MM.1S (cell line): ENCODE results near the gene KCND3.

ENCODE experiments used
- DNase-seq: peaks from one replicate; pipeline ENCODE4 v3.0.0-alpha.2; 2015
- H2AFZ ChIP-seq: fragments of 300-600 bp; sonication (generic); 2 replicates; pipeline ENCODE4 v1.6.0; 2016; ENCODE audit warnings: antibody characterized with exemption, low read length
- H3F3A ChIP-seq: fragments of 300-600 bp; sonication (generic); 2 replicates; pipeline ENCODE4 v1.6.1; 2016; ENCODE audit warnings: mild to moderate bottlenecking, antibody characterized with exemption, low read length, moderate library complexity, mixed read lengths; ENCODE audit not compliant: insufficient read depth
- H3K27ac ChIP-seq: fragments of 300-600 bp; sonication (generic); 2 replicates; pipeline ENCODE4 v1.5.1; 2016; ENCODE audit warnings: mild to moderate bottlenecking, low read length
- H3K27me3 ChIP-seq: fragments of 300-600 bp; sonication (generic); replicated peaks from 2 replicates; pipeline ENCODE4 v1.6.0; 2016; ENCODE audit warnings: low read length; ENCODE audit not compliant: insufficient read depth
- H3K36me3 ChIP-seq: fragments of 300-600 bp; sonication (generic); replicated peaks from 2 replicates; pipeline ENCODE4 v1.6.1; 2016; ENCODE audit warnings: mild to moderate bottlenecking, low read length, mixed read lengths; ENCODE audit not compliant: insufficient read depth
- H3K4me1 ChIP-seq: fragments of 300-600 bp; sonication (generic); 2 replicates; pipeline ENCODE4 v1.6.1; 2016; ENCODE audit warnings: low read length, mixed read lengths
- H3K4me2 ChIP-seq: fragments of 300-600 bp; sonication (generic); 2 replicates; pipeline ENCODE4 v1.6.0; 2016; ENCODE audit warnings: low read depth, low read length
- H3K4me3 ChIP-seq: fragments of 300-600 bp; sonication (generic); 2 replicates; pipeline ENCODE4 v1.5.1; 2016; ENCODE audit warnings: low read length, mixed read lengths
- H3K79me2 ChIP-seq: fragments of 300-600 bp; sonication (generic); 2 replicates; pipeline ENCODE4 v1.6.1; 2016; ENCODE audit warnings: mixed run types, low read length, mixed read lengths
- H3K9ac ChIP-seq: fragments of 300-600 bp; sonication (generic); 2 replicates; pipeline ENCODE4 v1.6.1; 2016; ENCODE audit warnings: low read length, mixed read lengths
- H3K9me2 ChIP-seq: fragments of 300-600 bp; sonication (generic); replicated peaks from 2 replicates; pipeline ENCODE4 v1.6.1; 2016; ENCODE audit warnings: mild to moderate bottlenecking, low read length, mixed read lengths; ENCODE audit not compliant: insufficient read depth
- H3K9me3 ChIP-seq: fragments of 300-600 bp; sonication (generic); replicated peaks from 2 replicates; pipeline ENCODE4 v1.6.1; 2016; ENCODE audit warnings: mild to moderate bottlenecking, low read length, mixed read lengths; ENCODE audit not compliant: insufficient read depth
- H4K20me1 ChIP-seq: fragments of 300-600 bp; sonication (generic); 2 replicates; pipeline ENCODE4 v1.6.1; 2016; ENCODE audit warnings: mild to moderate bottlenecking, low read length, moderate library complexity, mixed read lengths; ENCODE audit not compliant: insufficient read depth
- CTCF ChIP-seq: fragments of 300-600 bp; sonication (generic); IDR thresholded peaks from 2 replicates; pipeline ENCODE4 v1.5.1; 2016; ENCODE audit warnings: antibody characterized with exemption, low read length, mixed read lengths
- EZH2 ChIP-seq: fragments of 300-600 bp; sonication (generic); optimal IDR thresholded peaks from 2 replicates; pipeline ENCODE3; 2017; ENCODE audit warnings: low read depth, mild to moderate bottlenecking, antibody characterized with exemption, low read length, mixed read lengths
- EZH2phosphoT487 ChIP-seq: fragments of 300-600 bp; sonication (generic); IDR thresholded peaks from 2 replicates; pipeline ENCODE4 v1.6.1; 2018; ENCODE audit warnings: antibody characterized with exemption, low read length

KCND3 gene

DNA sequence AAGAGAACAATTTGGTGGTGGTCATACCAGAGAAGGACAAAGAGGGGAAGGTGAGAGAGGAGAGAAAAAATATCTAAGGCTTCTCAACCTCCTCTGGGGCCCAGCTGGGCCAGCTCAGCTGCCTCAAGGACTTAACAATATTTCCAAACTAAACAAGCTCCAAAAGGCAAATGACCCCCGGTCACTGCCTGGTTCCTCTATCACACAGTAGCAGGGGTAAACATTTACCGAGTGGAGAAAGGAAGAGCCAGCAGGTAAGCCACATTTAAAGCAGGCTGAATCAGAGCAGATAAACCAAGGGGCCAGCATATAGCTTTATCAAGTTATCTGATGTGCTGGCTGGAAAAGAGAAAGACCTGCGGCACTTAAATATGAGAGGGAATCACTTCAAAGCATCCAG lies 102.1 kb downstream of the KCND3 start:
- H3K27me3 ChIP-seq: no peaks in the 10 kb centered on the region

DNA sequence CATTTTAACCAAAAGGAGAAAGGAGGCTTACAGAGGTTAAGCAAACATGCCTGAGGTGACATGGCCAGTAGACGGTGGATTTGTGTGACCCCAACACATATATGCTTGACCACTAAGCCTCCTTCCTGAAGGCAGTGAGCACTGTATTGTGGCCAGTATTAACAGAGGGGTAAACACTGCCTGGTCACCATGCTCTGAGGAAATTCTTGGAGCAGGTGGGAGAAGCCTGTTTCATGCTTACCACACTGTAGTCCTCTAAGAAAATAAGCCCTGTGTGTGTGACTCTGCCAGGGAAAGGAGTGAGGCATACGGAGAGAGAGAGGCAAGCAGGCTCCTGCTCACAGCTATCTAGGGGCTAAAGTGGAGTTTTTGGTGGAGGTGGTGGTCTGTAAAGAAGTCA lies 102.7 kb downstream of the KCND3 start:
- H3K27ac ChIP-seq: no peak overlapping the region
- H3K4me1 ChIP-seq: no peaks in the 10 kb centered on the region
- H3K4me3 ChIP-seq: no peak overlapping the region
- H3F3A ChIP-seq: no peaks in the 10 kb centered on the region
- H3K79me2 ChIP-seq: no peaks in the 10 kb centered on the region
- no peaks in the 10 kb centered on the region for H3K27me3 ChIP-seq
- no peak overlapping the region for H3K4me2 ChIP-seq
- H3K9ac ChIP-seq: no peak overlapping the region
- no peak overlapping the region for H2AFZ ChIP-seq
- H4K20me1 ChIP-seq: no peaks in the 10 kb centered on the region
- no peak for DNase-seq
- no peaks in the 10 kb centered on the region for H3K9me3 ChIP-seq
- no peaks in the 10 kb centered on the region for H3K36me3 ChIP-seq
- no peaks in the 10 kb centered on the region for H3K9me2 ChIP-seq
- no peak for TF ChIP-seq EZH2phosphoT487
- TF ChIP-seq CTCF: no peak
- no peak for TF ChIP-seq EZH2

More for the DNA sequence above, 102.1 kb downstream of the KCND3 start:
- Histone ChIP-seq H3K9ac (no peak overlapping the region), H3K27ac (no peak overlapping the region), H3K79me2 (no peaks in the 10 kb centered on the region), H3K9me2 (no peaks in the 10 kb centered on the region), H3K4me2 (no peak overlapping the region), H3K4me1 (no peaks in the 10 kb centered on the region), H3K9me3 (no peaks in the 10 kb centered on the region), H2AFZ (no peak overlapping the region), H4K20me1 (no peaks in the 10 kb centered on the region), H3K4me3 (no peak overlapping the region), H3K36me3 (no peaks in the 10 kb centered on the region), H3F3A (no peaks in the 10 kb centered on the region)
- no peak for DNase-seq
- TF ChIP-seq EZH2 (no peak), CTCF (no peak), EZH2phosphoT487 (no peak)

DNA sequence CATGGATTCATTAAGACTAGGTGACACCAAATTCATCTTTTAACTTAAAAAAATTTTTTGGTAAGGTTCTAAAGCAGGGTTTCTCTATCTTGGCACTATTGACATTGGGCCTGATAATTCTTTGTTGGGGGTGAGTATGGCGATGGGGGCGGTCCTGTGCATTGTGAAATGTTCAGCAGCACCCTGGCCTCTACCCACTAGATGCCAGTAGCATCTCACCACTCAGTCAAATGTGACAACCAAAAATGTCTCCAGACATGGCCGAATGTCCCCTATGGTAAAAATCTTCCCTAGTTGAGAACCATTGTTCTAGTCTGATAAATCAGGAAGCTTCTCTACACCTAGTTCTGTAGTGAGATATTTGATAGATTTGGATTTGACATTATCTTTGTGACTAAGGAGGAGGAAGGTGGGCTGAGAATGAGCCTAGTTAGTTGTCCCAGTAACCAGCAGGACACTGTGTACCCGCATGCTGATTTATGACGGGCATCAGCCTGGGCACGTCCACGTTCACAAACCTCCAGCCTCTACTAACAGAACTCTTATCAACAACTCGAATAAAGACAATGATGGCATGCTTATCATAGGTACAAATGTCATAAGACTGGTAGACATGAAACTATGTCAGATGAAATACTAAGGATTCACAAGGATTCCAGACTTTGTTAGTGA lies 104.6 kb downstream of the KCND3 start:
- no peaks in the 10 kb centered on the region for H3K27me3 ChIP-seq
- no peaks in the 10 kb centered on the region for H3K4me1 ChIP-seq
- no peak overlapping the region for H3K9ac ChIP-seq
- H4K20me1 ChIP-seq: no peaks in the 10 kb centered on the region
- no peak overlapping the region for H2AFZ ChIP-seq
- H3K36me3 ChIP-seq: no peaks in the 10 kb centered on the region
- H3K4me3 ChIP-seq: no peak overlapping the region
- no peak overlapping the region for H3K27ac ChIP-seq
- no peaks in the 10 kb centered on the region for H3K79me2 ChIP-seq
- H3K4me2 ChIP-seq: no peak overlapping the region
- no peaks in the 10 kb centered on the region for H3K9me3 ChIP-seq
- TF ChIP-seq CTCF: no peak
- TF ChIP-seq EZH2phosphoT487: no peak
- TF ChIP-seq EZH2: no peak
- H3F3A ChIP-seq: no peaks in the 10 kb centered on the region
- no peaks in the 10 kb centered on the region for H3K9me2 ChIP-seq
- no peak for DNase-seq
